IPS-15b (cell line): ENCODE data around the gene TMEM123.

Experiments used
- H3K27me3 ChIP-seq: one replicate; pipeline ENCODE4 v1.6.1; 2013; ENCODE audit warnings: low read length; ENCODE audit not compliant: control insufficient read depth, insufficient read depth
- H3K36me3 ChIP-seq: one replicate; pipeline ENCODE4 v1.6.1; 2013; ENCODE audit warnings: low read length; ENCODE audit not compliant: control insufficient read depth, insufficient read depth
- H3K4me1 ChIP-seq: one replicate; pipeline ENCODE4 v1.6.1; 2013; ENCODE audit warnings: mild to moderate bottlenecking, low read length; ENCODE audit not compliant: control insufficient read depth, insufficient read depth
- H3K4me3 ChIP-seq: one replicate; pipeline ENCODE4 v1.5.1; 2013; ENCODE audit warnings: low read depth, low read length
- H3K9ac ChIP-seq: one replicate; pipeline ENCODE4 v1.6.1; 2013; ENCODE audit warnings: low read depth, mild to moderate bottlenecking, low read length
- H3K9me3 ChIP-seq: one replicate; pipeline ENCODE4 v1.6.1; 2013; ENCODE audit warnings: mild to moderate bottlenecking, low read length; ENCODE audit not compliant: control insufficient read depth, insufficient read depth

TMEM123 gene

GRCh38 chr11:102457056-102457677 is 4.6 kb upstream of the TMEM123 start:
- no peak overlapping the region for H3K9ac ChIP-seq
- peaks cover 16% of the 10 kb centered on the region for H3K4me1 ChIP-seq
- no peak overlapping the region for H3K4me3 ChIP-seq
- no peaks in the 10 kb centered on the region for H3K9me3 ChIP-seq
- peaks cover 25% of the 10 kb centered on the region for H3K27me3 ChIP-seq
- H3K36me3 ChIP-seq, result no peaks in the 10 kb centered on the region

GRCh38 chr11:102456381-102456780 is 3.8 kb upstream of the TMEM123 start:
- Histone ChIP-seq H3K4me1 (peaks cover 16% of the 10 kb centered on the region), H3K27me3 (peaks cover 25% of the 10 kb centered on the region), H3K36me3 (no peaks in the 10 kb centered on the region), H3K4me3 (no peak overlapping the region), H3K9ac (no peak overlapping the region), H3K9me3 (no peaks in the 10 kb centered on the region)

DNA sequence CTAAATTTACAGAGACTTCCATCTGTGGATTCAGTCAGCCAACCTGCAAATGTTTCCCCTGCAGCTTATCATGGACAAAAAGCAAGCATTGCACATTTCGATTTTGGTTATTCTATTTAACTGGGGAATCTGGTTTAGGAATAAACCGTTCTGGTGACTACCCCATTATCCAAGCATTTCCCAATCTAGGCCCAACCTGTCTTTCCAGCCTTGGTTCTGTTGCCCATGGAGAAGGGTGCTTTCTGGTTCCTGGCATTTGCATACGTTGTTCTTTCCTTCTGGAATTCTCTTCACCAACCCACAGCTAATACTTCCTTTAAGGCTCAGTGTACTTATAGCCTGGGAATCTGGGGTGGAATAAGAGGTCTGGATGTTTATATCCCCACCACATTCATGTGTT is 1.4 kb upstream of the TMEM123 start:
- H3K4me1 ChIP-seq, result peaks cover 30% of the 10 kb centered on the region
- H3K4me3 ChIP-seq, result peak overlapping the region; percentile 81
- H3K9me3 ChIP-seq, result no peaks in the 10 kb centered on the region
- H3K36me3 ChIP-seq, result no peaks in the 10 kb centered on the region
- H3K9ac ChIP-seq, result no peak overlapping the region
- peaks cover 37% of the 10 kb centered on the region for H3K27me3 ChIP-seq

- H3K4me3 ChIP-seq, result peak overlapping the region; percentile 81
- H3K9ac ChIP-seq, result no peak overlapping the region
- no peaks in the 10 kb centered on the region for H3K36me3 ChIP-seq
- no peaks in the 10 kb centered on the region for H3K9me3 ChIP-seq
- H3K4me1 ChIP-seq, result peaks cover 30% of the 10 kb centered on the region
- H3K27me3 ChIP-seq, result peaks cover 37% of the 10 kb centered on the region
These were observed 734 bp upstream of the TMEM123 start for GRCh38 chr11:102453302-102453695.

DNA sequence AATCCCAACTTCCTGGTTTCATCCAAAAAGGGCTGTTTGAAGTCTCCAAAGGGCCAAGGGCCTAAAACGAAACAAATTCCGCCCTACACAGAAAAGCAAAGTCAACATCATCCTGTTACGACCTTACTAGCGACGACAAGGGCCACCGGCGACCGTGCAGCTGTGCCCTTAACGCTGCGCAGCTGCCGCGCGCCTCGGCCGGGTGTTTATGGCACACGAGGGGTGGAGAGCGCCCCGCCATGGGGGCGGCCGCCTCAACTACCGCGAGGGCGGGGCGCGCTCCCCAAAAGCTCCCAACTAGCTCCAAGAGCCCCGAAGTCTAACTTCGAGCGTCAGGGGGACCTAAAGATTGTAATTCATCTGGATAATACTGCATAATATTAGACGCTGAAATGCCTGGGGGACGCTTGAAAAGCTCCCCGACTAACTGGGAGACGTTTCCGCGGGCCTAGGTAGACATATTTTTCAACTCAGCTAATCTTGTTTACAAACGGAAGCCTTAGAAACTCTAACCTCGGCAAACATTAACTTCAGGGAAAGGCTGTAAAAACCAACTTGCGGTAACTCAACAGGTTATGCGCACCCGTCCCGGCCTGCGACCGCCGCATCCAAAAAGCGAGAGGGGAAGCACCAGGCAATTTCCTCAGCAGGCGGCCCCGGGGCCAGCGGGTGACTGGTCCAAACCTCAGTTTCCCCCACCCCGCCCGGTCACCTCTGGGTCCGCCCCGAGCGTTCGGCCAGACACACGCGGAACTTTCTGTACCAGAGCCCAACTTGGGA is 694 bp downstream of the TMEM123 start:
- H3K36me3 ChIP-seq, result no peaks in the 10 kb centered on the region
- H3K9me3 ChIP-seq, result no peaks in the 10 kb centered on the region
- peaks cover 34% of the 10 kb centered on the region for H3K27me3 ChIP-seq
- peaks cover 30% of the 10 kb centered on the region for H3K4me1 ChIP-seq
- peak overlapping the region; percentile 88 for H3K4me3 ChIP-seq
- peak overlapping the region; percentile 54 for H3K9ac ChIP-seq

- Histone ChIP-seq H3K27me3 (peaks cover 32% of the 10 kb centered on the region), H3K9me3 (no peaks in the 10 kb centered on the region), H3K4me1 (peaks cover 30% of the 10 kb centered on the region), H3K4me3 (peak overlapping the region; percentile 88), H3K36me3 (no peaks in the 10 kb centered on the region), H3K9ac (peak overlapping the region; percentile 9)
These were observed 1.4 kb downstream of the TMEM123 start for GRCh38 chr11:102451041-102451680.

DNA sequence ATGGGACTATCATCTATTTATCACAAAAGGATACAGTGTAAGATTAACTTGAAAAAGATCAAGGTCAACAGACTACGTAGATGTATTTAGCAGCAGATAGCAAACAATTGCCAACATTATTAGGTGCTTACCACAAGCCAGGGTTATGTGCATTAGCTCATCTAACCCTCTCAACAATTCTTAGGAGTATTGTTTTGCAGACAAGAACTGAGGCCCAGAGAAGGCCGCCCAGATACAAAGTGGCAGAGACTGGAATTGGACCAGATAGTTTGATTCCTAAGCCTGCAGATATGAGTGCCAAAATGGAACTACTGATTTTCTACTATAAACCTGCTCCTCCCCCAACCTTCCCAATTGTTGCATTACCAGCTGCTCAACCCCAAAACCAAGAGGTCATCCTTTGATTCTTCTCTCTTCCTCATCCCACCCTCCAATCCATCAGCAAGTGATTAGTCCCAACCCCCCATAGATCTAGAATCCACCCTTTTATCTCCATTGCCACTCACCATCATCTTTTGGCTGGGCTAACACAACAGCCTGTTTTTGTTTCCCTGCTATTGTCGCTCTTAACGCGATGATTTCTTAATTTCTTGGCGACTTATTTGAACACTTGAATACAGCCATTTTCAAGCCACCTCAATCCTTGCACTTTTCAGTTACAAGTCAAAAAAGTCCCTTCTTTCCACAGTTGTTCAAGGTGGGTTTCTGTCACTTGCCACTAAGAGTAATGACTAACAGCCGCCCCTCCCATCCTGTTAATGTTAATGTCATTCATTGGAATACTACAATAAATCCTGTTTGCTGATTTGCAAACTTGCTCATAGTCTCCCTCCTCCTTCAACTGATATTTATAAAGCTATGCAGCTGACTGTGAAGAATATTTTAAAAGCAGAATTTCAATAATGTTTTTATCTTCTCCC is 2.7 kb downstream of the TMEM123 start:
- Histone ChIP-seq H3K9ac (no peak overlapping the region), H3K4me3 (no peak overlapping the region), H3K27me3 (peaks cover 23% of the 10 kb centered on the region), H3K4me1 (peaks cover 27% of the 10 kb centered on the region), H3K9me3 (no peaks in the 10 kb centered on the region), H3K36me3 (no peaks in the 10 kb centered on the region)

DNA sequence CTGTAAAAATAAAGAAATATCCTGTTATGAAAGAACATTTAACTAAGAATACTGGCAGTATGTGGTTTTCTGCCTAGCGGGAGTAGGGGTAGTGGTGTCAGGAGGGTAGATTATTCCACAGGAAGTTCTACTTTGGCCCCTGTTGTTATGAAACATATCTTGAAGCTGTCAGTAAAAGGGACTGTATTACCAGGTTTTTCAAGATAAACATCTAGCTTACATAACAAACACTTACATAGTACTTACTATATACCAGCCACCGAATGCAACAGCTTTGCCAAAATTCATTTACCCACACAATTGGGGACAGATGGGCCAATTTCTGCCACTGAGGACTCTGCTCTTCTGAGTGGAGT is 3.7 kb downstream of the TMEM123 start:
- Histone ChIP-seq H3K9ac (no peak overlapping the region), H3K9me3 (no peaks in the 10 kb centered on the region), H3K4me3 (no peak overlapping the region), H3K36me3 (no peaks in the 10 kb centered on the region), H3K4me1 (peaks cover 19% of the 10 kb centered on the region), H3K27me3 (peaks cover 17% of the 10 kb centered on the region)

DNA sequence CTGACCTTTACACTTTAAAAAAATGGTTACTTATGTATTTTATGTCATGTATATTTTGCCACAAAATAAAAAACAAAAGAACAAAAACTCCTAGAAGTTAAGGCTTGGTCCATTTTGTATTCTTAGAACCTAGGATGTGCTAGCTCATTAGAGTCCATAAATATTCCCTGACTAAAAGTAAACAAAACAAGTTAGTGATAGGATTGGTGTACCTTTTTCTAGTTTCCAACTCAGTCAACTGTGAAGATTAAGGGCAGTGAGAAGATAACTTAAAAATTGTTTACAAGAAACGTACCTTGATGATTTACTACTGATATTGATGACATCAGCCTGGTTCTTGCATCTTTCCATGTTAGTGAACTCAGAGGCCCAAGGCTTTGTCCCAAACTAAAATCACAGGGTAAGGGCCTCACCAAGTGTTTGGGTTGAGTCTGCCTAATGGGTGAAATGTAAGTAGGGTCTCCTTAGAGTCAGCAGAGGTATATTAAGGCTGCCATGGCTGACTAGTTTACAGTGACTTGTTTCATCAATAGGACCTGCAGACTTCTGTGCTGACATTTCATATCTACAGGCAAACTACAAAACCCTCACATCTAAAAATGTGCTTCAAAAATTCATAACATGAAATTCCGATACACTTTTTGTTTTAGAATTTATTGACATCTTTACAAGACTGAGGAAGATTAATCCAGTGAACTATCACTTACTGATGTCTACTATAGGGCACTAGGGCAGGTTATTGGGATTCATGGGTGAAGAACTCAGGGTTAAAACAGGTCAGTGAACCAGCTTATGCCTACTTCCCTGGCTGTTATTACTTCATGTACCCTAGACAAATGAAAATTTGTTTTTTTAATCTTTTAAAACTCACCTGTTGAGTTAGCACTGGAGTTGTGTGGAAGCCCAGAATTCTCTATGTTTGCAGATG is 4.4 kb downstream of the TMEM123 start:
- H3K4me3 ChIP-seq, result no peak overlapping the region
- no peak overlapping the region for H3K9ac ChIP-seq
- H3K4me1 ChIP-seq, result peaks cover 14% of the 10 kb centered on the region
- H3K27me3 ChIP-seq, result peaks cover 12% of the 10 kb centered on the region
- no peaks in the 10 kb centered on the region for H3K36me3 ChIP-seq
- no peaks in the 10 kb centered on the region for H3K9me3 ChIP-seq

DNA sequence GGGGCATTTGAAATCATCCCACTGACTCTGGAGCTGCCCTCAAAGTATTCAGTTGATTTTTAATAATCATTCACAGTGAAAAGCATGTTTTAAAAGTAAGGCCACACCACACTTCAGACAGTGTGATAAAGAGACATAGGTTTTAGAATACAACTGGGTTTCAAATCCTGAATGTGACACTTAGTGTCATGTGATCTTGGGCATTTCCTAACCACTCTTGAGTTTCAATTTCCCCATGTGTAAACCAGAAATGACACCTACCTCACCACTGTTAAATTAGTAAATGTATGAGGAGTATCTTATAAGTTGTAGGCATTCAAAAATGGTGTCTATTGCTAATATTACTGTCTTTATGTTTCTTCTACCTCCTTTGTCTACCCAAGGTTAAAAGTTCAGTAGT is 5.4 kb downstream of the TMEM123 start:
- H3K9me3 ChIP-seq, result no peaks in the 10 kb centered on the region
- H3K4me1 ChIP-seq, result peaks cover 14% of the 10 kb centered on the region
- no peak overlapping the region for H3K9ac ChIP-seq
- no peaks in the 10 kb centered on the region for H3K36me3 ChIP-seq
- no peak overlapping the region for H3K4me3 ChIP-seq
- H3K27me3 ChIP-seq, result peaks cover 12% of the 10 kb centered on the region
